Measurements from ENCODE around the gene HAUS3.

DNA sequence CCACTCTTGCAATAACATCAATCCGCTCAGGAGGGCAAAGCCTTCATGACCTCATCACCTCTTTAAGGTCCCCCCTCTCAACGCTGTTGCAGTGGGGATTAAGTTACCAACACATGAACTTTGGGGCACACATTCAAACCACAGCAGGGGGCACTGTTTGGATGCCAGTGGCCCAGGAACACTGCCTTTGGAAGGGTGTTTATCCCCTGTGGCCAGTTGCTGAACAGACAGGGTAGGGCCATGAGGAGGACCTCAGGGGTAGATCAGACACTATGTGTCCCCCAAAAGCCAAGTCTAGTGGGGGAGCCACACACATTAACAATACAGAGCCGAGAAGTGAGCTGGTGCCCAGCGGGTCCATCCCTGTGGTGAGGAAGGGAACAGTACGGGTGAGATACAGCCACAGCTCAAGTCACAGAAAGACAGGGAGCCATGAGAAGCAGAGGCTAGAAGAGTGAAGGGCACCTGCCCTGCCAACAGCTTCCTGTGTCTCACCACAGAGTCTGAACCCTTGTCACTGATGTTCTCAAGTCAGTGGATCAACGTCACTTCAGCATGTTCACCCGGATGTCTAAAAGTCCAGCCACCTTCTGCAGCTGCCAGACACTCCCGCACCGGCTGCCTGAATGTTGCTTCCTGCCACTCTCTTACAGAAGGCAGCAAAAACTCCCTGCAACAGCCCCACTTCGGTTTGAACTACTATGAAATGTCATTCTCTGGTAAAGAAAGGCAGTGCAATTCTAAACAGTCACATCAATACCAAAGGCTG, 39.8 kb upstream of the HAUS3 start:
- TF ChIP-seq EZH2phosphoT487 (IDR thresholded peaks at IDR 0.05; ENCODE audit: insufficient read depth, low read depth) (no peak), EZH2 (IDR thresholded peaks at IDR 0.05; ENCODE audit: insufficient read depth, poor library complexity, severe bottlenecking) (no peak)

All from GM23248 (cell line).